HG03175 (cell line): ENCODE results near the gene KLHL25.
A peak's percentile ranks its signal among the peaks of the same experiment; 100 is the strongest.
"Not testable (repeated sequence)": the region's sequence is repeated elsewhere in the genome, so short reads cannot be mapped to it uniquely, and the experiment has no call there.

Source experiments
- ATAC-seq: cut with Tn5 transposase; IDR thresholded peaks from one replicate; pipeline ENCODE4 v1.9.1; 2021; ENCODE audit warnings: mild to moderate bottlenecking, moderate library complexity; ENCODE audit not compliant: unreplicated experiment

KLHL25 gene, protein sequence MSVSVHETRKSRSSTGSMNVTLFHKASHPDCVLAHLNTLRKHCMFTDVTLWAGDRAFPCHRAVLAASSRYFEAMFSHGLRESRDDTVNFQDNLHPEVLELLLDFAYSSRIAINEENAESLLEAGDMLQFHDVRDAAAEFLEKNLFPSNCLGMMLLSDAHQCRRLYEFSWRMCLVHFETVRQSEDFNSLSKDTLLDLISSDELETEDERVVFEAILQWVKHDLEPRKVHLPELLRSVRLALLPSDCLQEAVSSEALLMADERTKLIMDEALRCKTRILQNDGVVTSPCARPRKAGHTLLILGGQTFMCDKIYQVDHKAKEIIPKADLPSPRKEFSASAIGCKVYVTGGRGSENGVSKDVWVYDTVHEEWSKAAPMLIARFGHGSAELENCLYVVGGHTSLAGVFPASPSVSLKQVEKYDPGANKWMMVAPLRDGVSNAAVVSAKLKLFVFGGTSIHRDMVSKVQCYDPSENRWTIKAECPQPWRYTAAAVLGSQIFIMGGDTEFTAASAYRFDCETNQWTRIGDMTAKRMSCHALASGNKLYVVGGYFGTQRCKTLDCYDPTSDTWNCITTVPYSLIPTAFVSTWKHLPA

DNA sequence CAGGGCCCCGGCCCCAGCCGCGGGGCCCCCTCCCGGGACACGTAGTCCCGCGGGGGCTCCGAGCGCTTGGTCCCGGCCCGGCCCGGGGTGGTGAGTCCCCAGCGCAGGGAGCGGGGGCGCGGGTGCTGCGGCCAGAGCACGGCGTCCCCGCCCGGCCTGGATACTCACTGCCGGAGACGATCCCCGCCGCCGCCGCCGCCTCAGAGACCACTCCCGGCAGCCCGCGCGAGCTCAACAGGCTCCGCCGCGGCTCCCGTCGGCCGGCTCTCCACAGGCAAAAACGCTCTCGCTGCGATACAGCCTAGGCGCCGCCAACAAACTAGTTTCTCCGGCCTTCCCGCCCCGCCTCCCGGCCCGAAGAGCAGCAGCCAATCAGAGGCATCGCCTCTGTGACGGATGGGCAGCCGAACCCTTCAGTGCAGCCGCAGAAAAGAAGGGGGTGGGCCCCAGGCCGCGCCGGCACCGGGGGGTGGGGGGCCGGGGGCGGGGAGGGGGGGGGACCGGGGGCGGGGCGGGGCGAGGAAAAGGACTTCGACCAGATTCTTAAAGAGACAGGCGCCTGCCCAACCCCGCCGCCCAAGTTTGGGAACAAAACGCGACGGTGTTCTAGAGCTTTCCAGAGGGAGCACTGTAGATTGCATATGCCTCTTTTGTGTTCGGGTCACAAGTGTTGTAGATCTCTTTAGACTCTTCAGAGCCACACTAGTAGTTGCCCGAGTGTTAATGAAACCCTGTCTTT, at the start of gene KLHL25:
Gene KLHL25, minus strand, starts transcription at position 328 of the 739 bp plus-strand sequence. CDS start 25,115 bp downstream, outside the sequence.
- ATAC-seq = peak; percentile 96

GRCh38 chr15:85840802-85841152, 46.1 kb upstream of the KLHL25 start:
- no peak for ATAC-seq

DNA sequence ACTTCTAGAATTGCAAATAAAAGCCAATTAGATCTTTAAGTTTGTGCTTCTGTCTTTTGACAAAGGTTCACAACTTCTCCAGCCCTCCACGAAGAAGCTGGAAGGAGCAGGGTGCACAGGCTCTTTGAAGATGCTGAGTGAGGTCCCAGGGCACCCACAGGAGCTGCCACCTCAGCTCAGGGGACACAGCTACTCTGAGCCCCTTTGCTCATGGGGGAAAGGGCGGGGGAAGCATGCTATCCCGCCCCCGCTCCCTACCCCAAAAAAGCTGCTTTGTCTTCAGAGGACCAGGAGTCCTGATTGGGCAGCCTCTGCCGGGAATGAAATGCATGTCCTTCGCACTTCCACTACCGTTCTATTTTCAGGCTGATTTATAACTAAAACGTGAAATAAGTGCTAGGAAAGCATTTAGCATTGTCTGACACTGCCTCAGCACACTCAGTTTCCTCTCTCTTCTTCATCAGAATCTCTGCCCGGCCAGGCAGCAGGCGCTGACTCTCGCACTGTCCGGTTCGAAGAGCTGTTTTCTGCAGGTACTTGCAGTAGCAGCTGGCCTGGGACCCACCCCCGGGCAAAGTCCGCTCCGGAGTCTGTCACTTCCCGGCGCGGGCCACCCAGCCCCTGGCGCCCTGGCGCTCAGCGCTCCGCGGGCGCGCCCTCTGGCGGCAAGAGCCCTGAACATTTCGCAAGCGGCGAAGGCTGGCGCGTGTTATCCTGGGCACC, 45.5 kb upstream of the KLHL25 start:
- peak; percentile 96 for ATAC-seq

- ATAC-seq = no peak
Measured at GRCh38 chr15:85839643-85840042, 44.9 kb upstream of the KLHL25 start.

DNA sequence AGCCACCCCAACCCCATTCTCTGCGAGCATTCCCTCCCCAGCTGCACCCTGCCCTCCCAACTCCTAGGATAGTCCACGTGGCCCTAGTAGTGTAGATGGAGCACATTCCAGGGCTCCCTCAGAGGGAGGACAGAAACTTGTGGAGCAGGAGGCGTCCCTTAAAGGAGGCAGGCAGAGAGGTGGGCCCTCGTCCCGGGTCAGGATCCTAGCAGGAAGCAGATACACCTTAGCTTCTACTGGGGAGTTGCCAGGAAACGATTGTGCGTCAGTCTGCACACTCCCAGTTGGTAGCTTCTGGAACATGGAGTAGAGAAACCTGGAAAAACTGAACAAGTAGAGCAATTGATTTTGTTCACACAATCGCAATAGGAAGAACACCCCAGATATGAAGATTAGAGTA, 43.9 kb upstream of the KLHL25 start:
- no peak for ATAC-seq

- no peak for ATAC-seq
Measured at GRCh38 chr15:85837881-85838280, 43.2 kb upstream of the KLHL25 start.

DNA sequence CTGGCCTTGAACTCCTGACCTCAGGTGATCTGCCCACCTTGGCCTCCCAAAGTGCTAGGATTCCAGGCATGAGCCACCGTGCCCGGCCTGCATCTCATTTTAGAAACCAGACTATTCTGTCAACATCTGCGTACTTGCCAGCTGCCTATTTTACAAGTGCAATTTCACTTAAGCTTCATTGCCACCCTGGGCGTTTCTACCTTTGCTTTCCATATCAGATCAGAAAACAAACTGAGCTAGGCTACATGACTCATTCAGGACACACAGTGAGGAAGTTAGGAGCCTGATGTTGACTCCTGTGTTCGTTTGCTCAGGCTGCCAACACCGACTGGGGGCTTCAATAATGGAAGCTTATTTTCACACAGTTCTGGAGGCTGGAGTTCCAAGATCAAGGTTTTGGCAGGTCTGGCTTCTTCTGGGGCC, 42.3 kb upstream of the KLHL25 start:
- no peak for ATAC-seq

GRCh38 chr15:85834651-85835050, 39.9 kb upstream of the KLHL25 start:
- no peak for ATAC-seq

DNA sequence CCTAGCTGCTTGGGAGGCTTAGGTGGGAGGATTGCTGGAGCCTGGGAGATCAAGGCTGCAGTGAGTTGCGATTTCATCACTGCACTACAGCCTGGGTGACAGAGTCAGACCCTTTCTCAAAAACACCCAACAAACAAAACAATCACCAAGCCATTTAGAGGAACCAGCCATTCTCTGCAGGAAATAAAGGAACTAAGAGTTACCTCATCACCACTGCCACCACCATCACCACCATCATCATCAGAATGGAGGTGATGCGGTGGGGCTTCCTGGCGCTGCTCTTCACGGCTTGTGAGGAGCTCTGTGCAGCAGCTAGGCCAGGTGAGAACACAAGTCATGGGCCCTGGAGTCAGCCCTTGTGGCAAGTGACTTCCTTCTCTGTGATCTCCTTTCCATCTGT, 37.7 kb upstream of the KLHL25 start:
- ATAC-seq = no peak

DNA sequence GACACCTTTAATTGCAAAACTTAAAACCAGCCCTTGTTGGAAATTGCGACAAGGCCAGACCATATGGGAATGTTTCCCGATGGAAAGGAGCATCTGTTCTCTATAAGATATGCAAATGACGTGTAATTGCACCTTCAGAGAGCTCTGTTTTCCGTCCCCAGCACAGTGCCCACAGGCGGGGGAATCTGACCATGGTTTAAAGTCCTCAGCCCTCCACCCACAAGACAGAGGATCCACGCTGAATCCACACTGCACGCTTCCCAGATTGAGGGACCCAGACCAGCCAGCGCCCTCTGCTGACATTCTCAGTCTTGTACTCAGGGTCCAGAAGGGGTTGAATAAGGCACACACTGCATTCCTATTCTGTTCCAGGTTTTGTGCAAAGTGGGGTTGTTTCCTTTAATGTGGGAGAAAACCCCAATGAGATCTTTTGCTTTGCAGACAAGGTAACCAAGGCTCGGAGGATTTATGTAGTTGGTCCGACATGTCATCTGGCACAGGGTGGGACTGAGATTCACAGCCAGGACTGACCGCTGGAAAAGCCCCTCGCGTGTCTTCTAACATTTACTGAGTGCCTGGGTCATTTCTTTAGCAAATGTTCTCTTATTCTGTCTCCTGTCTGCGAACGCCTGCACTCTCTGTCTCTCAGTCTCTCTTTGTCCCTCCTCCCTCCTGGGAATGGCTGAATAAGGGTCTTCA, 36.8 kb upstream of the KLHL25 start:
- ATAC-seq = no peak

DNA sequence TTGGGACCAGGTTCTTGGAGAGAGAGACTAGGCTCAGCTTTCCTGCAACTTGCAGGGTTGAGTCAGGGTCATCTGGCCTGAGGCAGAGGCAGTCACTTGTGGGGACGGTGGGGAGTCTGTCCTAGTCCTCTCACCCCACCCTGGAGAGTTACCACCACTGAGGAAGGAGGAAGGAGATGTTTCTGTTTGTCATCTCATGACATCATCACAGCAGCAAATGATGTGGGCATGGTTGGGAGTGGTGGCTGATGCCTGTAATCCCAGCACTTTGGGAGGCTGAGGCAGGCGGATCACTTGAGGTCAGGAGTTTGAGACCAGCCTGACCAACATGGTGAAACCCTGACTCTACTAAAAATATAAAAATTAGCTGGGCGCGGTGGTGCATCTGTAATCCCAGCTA, 35.0 kb upstream of the KLHL25 start:
- ATAC-seq = not testable (repeated sequence)

DNA sequence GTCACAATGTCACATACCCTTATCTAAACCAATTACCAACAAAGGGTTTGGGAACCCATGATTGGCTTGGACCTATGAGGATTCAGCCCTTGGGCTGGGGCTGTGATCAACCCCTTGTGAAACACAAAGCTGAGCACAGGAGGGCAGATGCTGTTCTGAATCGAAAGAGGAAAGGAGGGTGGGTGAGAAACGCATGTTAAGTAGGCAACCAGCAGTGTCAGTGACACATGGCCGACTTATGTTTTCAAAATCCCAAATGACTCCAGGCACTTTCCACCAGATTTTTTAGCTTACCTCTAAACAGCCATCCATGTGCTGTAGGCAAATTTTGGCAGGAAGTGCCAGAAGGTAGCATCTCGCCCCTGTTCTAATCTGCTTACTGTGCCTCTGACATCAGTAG, 34.1 kb upstream of the KLHL25 start:
- ATAC-seq = peak; percentile 56

- ATAC-seq = no peak
Measured at GRCh38 chr15:85828126-85828525, 33.4 kb upstream of the KLHL25 start.

- ATAC-seq = no peak
Measured at GRCh38 chr15:85826756-85827515, 32.2 kb upstream of the KLHL25 start.

- ATAC-seq = no peak
Measured at GRCh38 chr15:85825719-85826118, 31.0 kb upstream of the KLHL25 start.

- no peak for ATAC-seq
Measured at GRCh38 chr15:85825118-85825517, 30.4 kb upstream of the KLHL25 start.

DNA sequence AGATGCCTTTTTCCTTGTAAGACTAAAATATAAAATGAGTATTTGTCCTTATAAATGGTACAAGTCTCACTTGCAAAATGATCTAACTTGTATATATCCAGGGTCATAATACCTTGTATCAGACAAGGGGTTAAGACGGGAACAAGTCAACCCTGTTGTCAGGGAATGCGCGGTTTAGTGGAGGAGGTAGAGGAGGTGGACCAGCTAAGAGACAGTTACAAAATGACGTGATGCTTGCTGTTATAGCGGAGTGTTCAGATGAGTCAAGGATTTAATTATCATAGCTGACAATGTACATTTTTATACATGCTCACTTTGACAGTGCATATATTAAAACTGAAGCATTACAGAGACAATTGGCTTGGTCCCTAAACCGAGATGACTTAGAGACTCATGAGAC, 26.8 kb upstream of the KLHL25 start:
- no peak for ATAC-seq

DNA sequence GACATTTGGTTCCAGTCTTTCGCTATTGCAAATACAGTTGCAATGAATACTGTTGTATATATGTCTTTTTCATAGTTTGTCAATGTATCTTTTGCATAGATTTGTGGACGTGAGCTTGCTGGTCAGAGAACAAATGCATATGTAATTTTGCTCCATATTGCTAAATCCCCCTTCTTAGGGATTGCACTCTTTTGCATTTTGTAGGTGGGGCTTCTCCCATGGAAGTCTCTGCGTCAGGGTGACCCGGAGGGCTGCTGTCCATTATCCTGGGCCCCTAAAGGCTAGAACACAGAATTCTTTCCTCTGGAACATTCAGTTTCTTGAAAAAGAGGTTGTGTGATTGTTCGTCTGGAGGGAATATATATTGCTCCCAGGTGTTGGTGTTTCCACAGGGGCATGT, 25.2 kb upstream of the KLHL25 start:
- no peak for ATAC-seq

DNA sequence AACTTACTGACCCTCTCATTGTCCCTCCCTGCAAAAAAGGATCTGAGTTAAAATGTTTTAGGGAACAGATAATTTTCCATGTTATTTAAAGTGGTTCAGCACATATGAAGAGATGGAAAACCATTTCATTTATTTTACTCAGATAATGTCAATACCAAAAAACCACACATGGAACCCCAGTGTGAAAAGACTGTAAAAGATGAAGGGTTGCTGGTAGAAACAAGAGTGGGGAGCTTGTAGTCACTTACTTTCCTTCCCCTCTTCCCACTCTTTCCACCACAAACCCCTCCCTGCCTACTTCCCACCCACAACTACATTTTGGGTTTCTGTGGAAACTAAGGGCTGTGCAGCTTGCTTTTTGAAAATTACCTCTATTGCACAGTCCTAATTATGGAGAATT, 18.5 kb upstream of the KLHL25 start:
- ATAC-seq = no peak

- ATAC-seq = no peak
Measured at GRCh38 chr15:85810075-85810474, 15.3 kb upstream of the KLHL25 start.
